WTC11 (cell line): ENCODE measurements around the gene NUCB2. TPM values are rescaled to one million over a fixed set of nuclear protein-coding genes. Genes with fewer than 3 reads are reported as not detected.

Experiments
- ATAC-seq: fragments of 200-7000 bp; cut with Tn5 transposase; 2 replicates; pipeline ENCODE4 v1.10.0; 2021; ENCODE audit warnings: mild to moderate bottlenecking, moderate library complexity
- CTCF ChIA-PET: fragments of 300-600 bp; sonication (Branson Sonifier 250); formaldehyde crosslinking; loops from one replicate; lab custom pipeline; 2021; ENCODE audit warnings: antibody characterized with exemption; lab: Charles Lee
- POLR2A ChIA-PET: fragments of 350-600 bp; sonication (Branson Sonifier 250); formaldehyde crosslinking; loops from one replicate; lab custom pipeline; 2021; ENCODE audit warnings: antibody characterized with exemption; lab: Charles Lee
- DNase-seq: peaks from one replicate; pipeline ENCODE4 v3.0.0; 2021; ENCODE audit warnings: low spot score
- H3K27ac Mint-ChIP-seq: 2 replicates; pipeline ENCODE4 v1.8.0; 2021; ENCODE audit warnings: mixed read lengths
- H3K27me3 Mint-ChIP-seq: 2 replicates; pipeline ENCODE4 v1.8.0; 2021; ENCODE audit warnings: low read depth, mild to moderate bottlenecking, moderate library complexity, mixed read lengths
- H3K36me3 Mint-ChIP-seq: 2 replicates; pipeline ENCODE4 v1.8.0; 2021; ENCODE audit warnings: mixed read lengths
- H3K4me1 Mint-ChIP-seq: 2 replicates; pipeline ENCODE4 v1.8.0; 2022; ENCODE audit warnings: mixed read lengths
- H3K4me3 Mint-ChIP-seq: 2 replicates; pipeline ENCODE4 v1.8.0; 2021; ENCODE audit warnings: mild to moderate bottlenecking, moderate library complexity, mixed read lengths
- H3K9me3 Mint-ChIP-seq: 2 replicates; pipeline ENCODE4 v1.8.0; 2021; ENCODE audit warnings: mixed read lengths
- EMX1 ChIP-seq: fragments of 250-450 bp; sonication (Bioruptor Pico); IDR thresholded peaks from 2 replicates; pipeline ENCODE4 v1.8.0; 2021; ENCODE audit warnings: mild to moderate bottlenecking
- FOXP1 ChIP-seq: sonication (generic); formaldehyde crosslinking; IDR thresholded peaks from 2 replicates; pipeline ENCODE4 v1.8.0; 2022; ENCODE audit warnings: missing genetic modification reagents, mild to moderate bottlenecking, moderate library complexity, borderline replicate concordance
- GRHL2 ChIP-seq: fragments of 250-450 bp; sonication (Bioruptor Pico); IDR thresholded peaks from 2 replicates; pipeline ENCODE4 v1.8.0; 2022; ENCODE audit warnings: mild to moderate bottlenecking, moderate library complexity; ENCODE audit not compliant: insufficient replicate concordance, severe bottlenecking
- GTF2I ChIP-seq: fragments of 250-450 bp; sonication (Bioruptor Pico); conservative IDR thresholded peaks from 2 replicates; pipeline ENCODE4 v1.4.0; 2021; ENCODE audit warnings: mild to moderate bottlenecking
- JUN ChIP-seq: sonication (generic); formaldehyde crosslinking; IDR thresholded peaks from 2 replicates; pipeline ENCODE4 v1.8.0; 2023; ENCODE audit warnings: mild to moderate bottlenecking, missing genetic modification reagents
- MXD4 ChIP-seq: fragments of 250-450 bp; sonication (Bioruptor Pico); IDR thresholded peaks from 2 replicates; pipeline ENCODE4 v1.8.0; 2021; ENCODE audit warnings: mild to moderate bottlenecking, moderate library complexity, borderline replicate concordance
- MYBL2 ChIP-seq: sonication (generic); formaldehyde crosslinking; IDR thresholded peaks from 2 replicates; pipeline ENCODE4 v1.8.1; 2023; ENCODE audit warnings: mild to moderate bottlenecking, moderate library complexity, missing genetic modification reagents
- NR2C2 ChIP-seq: sonication (generic); formaldehyde crosslinking; IDR thresholded peaks from 2 replicates; pipeline ENCODE4 v1.8.0; 2022; ENCODE audit warnings: mild to moderate bottlenecking, missing genetic modification reagents
- NR3C1 ChIP-seq: sonication (generic); formaldehyde crosslinking; conservative IDR thresholded peaks from 2 replicates; pipeline ENCODE4 v1.8.1; 2023; ENCODE audit warnings: low read depth, mild to moderate bottlenecking, missing genetic modification reagents
- OVOL2 ChIP-seq: fragments of 250-450 bp; sonication (Bioruptor Pico); IDR thresholded peaks from 2 replicates; pipeline ENCODE4 v1.9.0; 2021; ENCODE audit warnings: mild to moderate bottlenecking, borderline replicate concordance
- SOX15 ChIP-seq: fragments of 250-450 bp; sonication (Bioruptor Pico); IDR thresholded peaks from 2 replicates; pipeline ENCODE4 v1.9.0; 2021; ENCODE audit warnings: mild to moderate bottlenecking
- ZNF263 ChIP-seq: sonication (generic); formaldehyde crosslinking; IDR thresholded peaks from 2 replicates; pipeline ENCODE4 v1.8.1; 2022; ENCODE audit warnings: low read depth, mild to moderate bottlenecking, moderate library complexity, missing genetic modification reagents
- ZNF396 ChIP-seq: fragments of 250-450 bp; sonication (Bioruptor Pico); IDR thresholded peaks from 2 replicates; pipeline ENCODE4 v1.8.0; 2021; ENCODE audit warnings: mild to moderate bottlenecking, moderate library complexity, borderline replicate concordance
- ZNF416 ChIP-seq: fragments of 250-450 bp; sonication (Bioruptor Pico); IDR thresholded peaks from 2 replicates; pipeline ENCODE4 v1.9.0; 2021; ENCODE audit warnings: mild to moderate bottlenecking, inconsistent platforms
- total RNA-seq: library from RNA; stranded (reverse); gene quantifications from 3 replicates; pipeline ENCODE4 v1.2.3, GENCODE V29; 2021
- TF ChIP-seq, protein P1 (sequence below): sonication (generic); formaldehyde crosslinking; IDR thresholded peaks from 2 replicates; pipeline ENCODE4 v1.8.1; 2023; ENCODE audit warnings: mild to moderate bottlenecking, moderate library complexity, missing genetic modification reagents
- TF ChIP-seq, protein P2 (sequence below): fragments of 250-450 bp; sonication (Bioruptor Pico); IDR thresholded peaks from 2 replicates; pipeline ENCODE4 v1.9.0; 2021; ENCODE audit warnings: mild to moderate bottlenecking
- TF ChIP-seq, protein P3 (sequence below): sonication (generic); formaldehyde crosslinking; IDR thresholded peaks from 2 replicates; pipeline ENCODE4 v1.8.0; 2022; ENCODE audit warnings: mild to moderate bottlenecking, missing genetic modification reagents
- TF ChIP-seq, protein P4 (sequence below): sonication (generic); formaldehyde crosslinking; IDR thresholded peaks from 2 replicates; pipeline ENCODE4 v1.8.1; 2023; ENCODE audit warnings: mild to moderate bottlenecking, missing genetic modification reagents, moderate library complexity
- TF ChIP-seq, protein P5 (sequence below): sonication (generic); formaldehyde crosslinking; IDR thresholded peaks from 2 replicates; pipeline ENCODE4 v1.8.1; 2023; ENCODE audit warnings: mild to moderate bottlenecking, missing genetic modification reagents
- TF ChIP-seq, protein P6 (sequence below): fragments of 250-450 bp; sonication (Bioruptor Pico); IDR thresholded peaks from 2 replicates; pipeline ENCODE4 v2.1.2; 2022; ENCODE audit warnings: mild to moderate bottlenecking, moderate library complexity
- TF ChIP-seq, protein P7 (sequence below): fragments of 250-450 bp; sonication (Bioruptor Pico); IDR thresholded peaks from 2 replicates; pipeline ENCODE4 v1.8.0; 2021; ENCODE audit warnings: mild to moderate bottlenecking
- TF ChIP-seq, protein P8 (sequence below): sonication (generic); formaldehyde crosslinking; IDR thresholded peaks from 2 replicates; pipeline ENCODE4 v1.8.1; 2022; ENCODE audit warnings: low read depth, mild to moderate bottlenecking, moderate library complexity, missing genetic modification reagents, borderline replicate concordance
- TF ChIP-seq, protein P9 (sequence below): sonication (generic); formaldehyde crosslinking; IDR thresholded peaks from 2 replicates; pipeline ENCODE4 v1.8.0; 2022; ENCODE audit warnings: mild to moderate bottlenecking, missing genetic modification reagents

The NUCB2 gene
- total RNA-seq, 1 experiment from 2014 or later, result 16.1 TPM

DNA sequence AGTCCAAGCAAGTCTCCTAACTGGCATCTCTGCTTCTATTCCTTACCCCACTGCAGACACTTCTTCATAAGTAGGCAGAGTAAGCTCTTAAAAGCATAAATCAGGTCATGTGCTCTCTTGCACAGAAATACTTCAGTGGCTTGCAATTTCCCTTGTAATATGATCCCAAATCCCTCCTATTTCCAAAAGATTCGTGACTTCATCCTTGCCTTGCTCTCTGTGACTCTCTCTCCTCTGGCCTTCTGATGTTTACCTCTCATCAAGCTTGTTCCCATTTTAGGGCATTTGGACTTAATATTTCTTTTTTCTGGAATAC is 37.7 kb downstream of the NUCB2 start:
- Mint-ChIP-seq H3K36me3 (no peaks in the 10 kb centered on the region), H3K4me1 (no peaks in the 10 kb centered on the region), H3K27ac (no peak overlapping the region), H3K27me3 (no peaks in the 10 kb centered on the region), H3K9me3 (no peaks in the 10 kb centered on the region), H3K4me3 (no peak overlapping the region)
- TF ChIP-seq MYBL2 (CRISPR knock-in tag), result no peak
- no peak for TF ChIP-seq GRHL2 (CRISPR knock-in tag)
- no peak for TF ChIP-seq OVOL2
- TF ChIP-seq JUN, result no peak
- TF ChIP-seq, protein P1, sequence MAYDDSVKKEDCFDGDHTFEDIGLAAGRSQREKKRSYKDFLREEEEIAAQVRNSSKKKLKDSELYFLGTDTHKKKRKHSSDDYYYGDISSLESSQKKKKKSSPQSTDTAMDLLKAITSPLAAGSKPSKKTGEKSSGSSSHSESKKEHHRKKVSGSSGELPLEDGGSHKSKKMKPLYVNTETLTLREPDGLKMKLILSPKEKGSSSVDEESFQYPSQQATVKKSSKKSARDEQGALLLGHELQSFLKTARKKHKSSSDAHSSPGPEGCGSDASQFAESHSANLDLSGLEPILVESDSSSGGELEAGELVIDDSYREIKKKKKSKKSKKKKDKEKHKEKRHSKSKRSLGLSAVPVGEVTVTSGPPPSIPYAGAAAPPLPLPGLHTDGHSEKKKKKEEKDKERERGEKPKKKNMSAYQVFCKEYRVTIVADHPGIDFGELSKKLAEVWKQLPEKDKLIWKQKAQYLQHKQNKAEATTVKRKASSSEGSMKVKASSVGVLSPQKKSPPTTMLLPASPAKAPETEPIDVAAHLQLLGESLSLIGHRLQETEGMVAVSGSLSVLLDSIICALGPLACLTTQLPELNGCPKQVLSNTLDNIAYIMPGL (CRISPR knock-in tag), result no peak
- TF ChIP-seq EMX1, result no peak
- no peak for TF ChIP-seq MXD4
- no peak for TF ChIP-seq NR2C2 (CRISPR knock-in tag)
- TF ChIP-seq, protein P2, sequence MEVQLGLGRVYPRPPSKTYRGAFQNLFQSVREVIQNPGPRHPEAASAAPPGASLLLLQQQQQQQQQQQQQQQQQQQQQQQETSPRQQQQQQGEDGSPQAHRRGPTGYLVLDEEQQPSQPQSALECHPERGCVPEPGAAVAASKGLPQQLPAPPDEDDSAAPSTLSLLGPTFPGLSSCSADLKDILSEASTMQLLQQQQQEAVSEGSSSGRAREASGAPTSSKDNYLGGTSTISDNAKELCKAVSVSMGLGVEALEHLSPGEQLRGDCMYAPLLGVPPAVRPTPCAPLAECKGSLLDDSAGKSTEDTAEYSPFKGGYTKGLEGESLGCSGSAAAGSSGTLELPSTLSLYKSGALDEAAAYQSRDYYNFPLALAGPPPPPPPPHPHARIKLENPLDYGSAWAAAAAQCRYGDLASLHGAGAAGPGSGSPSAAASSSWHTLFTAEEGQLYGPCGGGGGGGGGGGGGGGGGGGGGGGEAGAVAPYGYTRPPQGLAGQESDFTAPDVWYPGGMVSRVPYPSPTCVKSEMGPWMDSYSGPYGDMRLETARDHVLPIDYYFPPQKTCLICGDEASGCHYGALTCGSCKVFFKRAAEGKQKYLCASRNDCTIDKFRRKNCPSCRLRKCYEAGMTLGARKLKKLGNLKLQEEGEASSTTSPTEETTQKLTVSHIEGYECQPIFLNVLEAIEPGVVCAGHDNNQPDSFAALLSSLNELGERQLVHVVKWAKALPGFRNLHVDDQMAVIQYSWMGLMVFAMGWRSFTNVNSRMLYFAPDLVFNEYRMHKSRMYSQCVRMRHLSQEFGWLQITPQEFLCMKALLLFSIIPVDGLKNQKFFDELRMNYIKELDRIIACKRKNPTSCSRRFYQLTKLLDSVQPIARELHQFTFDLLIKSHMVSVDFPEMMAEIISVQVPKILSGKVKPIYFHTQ (CRISPR knock-in tag), result no peak
- TF ChIP-seq, protein P3, sequence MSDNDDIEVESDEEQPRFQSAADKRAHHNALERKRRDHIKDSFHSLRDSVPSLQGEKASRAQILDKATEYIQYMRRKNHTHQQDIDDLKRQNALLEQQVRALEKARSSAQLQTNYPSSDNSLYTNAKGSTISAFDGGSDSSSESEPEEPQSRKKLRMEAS (CRISPR knock-in tag), result no peak
- TF ChIP-seq, protein P4, sequence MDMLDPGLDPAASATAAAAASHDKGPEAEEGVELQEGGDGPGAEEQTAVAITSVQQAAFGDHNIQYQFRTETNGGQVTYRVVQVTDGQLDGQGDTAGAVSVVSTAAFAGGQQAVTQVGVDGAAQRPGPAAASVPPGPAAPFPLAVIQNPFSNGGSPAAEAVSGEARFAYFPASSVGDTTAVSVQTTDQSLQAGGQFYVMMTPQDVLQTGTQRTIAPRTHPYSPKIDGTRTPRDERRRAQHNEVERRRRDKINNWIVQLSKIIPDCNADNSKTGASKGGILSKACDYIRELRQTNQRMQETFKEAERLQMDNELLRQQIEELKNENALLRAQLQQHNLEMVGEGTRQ (CRISPR knock-in tag), result no peak
- ChIA-PET CTCF (no interaction called here), POLR2A (no interaction called here)
- ATAC-seq (no peak), DNase-seq (no peak)

DNA sequence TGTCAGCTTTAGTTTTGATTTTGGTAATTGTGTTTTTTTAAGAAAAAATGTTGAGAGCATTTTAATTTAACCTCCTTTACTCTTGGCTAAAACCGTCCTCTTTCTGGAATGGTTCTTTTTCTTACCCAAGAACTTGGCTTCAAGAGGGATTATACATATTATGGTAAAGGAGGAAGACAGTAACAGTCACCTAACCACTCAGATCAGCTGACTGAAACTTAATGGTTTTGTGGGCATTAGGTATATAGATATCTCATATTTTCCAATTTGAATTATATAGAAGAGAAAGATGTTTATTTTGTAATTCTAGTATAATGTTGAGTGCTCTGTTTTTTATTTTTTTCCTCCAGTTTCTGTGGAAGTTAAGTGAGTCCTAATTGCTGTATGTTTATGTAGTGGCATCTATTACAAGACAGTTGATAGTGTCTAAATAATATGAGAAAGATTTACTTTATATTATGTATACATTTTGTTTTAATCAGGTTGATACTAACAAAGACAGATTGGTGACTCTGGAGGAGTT is 38.4 kb downstream of the NUCB2 start:
- Mint-ChIP-seq H3K36me3 (no peaks in the 10 kb centered on the region), H3K9me3 (peaks cover 3% of the 10 kb centered on the region; the same call in 1 of the 2 replicates), H3K4me1 (no peaks in the 10 kb centered on the region), H3K4me3 (no peak overlapping the region), H3K27ac (no peak overlapping the region), H3K27me3 (no peaks in the 10 kb centered on the region)
- ChIA-PET POLR2A (no interaction called here), CTCF (no interaction called here)
- ATAC-seq (no peak), DNase-seq (no peak)
- TF ChIP-seq, protein P5, sequence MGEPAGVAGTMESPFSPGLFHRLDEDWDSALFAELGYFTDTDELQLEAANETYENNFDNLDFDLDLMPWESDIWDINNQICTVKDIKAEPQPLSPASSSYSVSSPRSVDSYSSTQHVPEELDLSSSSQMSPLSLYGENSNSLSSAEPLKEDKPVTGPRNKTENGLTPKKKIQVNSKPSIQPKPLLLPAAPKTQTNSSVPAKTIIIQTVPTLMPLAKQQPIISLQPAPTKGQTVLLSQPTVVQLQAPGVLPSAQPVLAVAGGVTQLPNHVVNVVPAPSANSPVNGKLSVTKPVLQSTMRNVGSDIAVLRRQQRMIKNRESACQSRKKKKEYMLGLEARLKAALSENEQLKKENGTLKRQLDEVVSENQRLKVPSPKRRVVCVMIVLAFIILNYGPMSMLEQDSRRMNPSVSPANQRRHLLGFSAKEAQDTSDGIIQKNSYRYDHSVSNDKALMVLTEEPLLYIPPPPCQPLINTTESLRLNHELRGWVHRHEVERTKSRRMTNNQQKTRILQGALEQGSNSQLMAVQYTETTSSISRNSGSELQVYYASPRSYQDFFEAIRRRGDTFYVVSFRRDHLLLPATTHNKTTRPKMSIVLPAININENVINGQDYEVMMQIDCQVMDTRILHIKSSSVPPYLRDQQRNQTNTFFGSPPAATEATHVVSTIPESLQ, result no peak
- TF ChIP-seq, protein P6, sequence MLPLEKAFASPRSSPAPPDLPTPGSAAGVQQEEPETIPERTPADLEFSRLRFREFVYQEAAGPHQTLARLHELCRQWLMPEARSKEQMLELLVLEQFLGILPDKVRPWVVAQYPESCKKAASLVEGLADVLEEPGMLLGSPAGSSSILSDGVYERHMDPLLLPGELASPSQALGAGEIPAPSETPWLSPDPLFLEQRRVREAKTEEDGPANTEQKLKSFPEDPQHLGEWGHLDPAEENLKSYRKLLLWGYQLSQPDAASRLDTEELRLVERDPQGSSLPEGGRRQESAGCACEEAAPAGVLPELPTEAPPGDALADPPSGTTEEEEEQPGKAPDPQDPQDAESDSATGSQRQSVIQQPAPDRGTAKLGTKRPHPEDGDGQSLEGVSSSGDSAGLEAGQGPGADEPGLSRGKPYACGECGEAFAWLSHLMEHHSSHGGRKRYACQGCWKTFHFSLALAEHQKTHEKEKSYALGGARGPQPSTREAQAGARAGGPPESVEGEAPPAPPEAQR (CRISPR knock-in tag), result no peak
- no peak for TF ChIP-seq NR3C1 (CRISPR knock-in tag)
- no peak for TF ChIP-seq MYBL2 (CRISPR knock-in tag)
- no peak for TF ChIP-seq SOX15 (CRISPR knock-in tag)
- no peak for TF ChIP-seq ZNF263 (CRISPR knock-in tag)
- TF ChIP-seq FOXP1 (CRISPR knock-in tag), result no peak
- TF ChIP-seq, protein P7, sequence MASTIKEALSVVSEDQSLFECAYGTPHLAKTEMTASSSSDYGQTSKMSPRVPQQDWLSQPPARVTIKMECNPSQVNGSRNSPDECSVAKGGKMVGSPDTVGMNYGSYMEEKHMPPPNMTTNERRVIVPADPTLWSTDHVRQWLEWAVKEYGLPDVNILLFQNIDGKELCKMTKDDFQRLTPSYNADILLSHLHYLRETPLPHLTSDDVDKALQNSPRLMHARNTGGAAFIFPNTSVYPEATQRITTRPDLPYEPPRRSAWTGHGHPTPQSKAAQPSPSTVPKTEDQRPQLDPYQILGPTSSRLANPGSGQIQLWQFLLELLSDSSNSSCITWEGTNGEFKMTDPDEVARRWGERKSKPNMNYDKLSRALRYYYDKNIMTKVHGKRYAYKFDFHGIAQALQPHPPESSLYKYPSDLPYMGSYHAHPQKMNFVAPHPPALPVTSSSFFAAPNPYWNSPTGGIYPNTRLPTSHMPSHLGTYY, result no peak
- TF ChIP-seq, protein P8, sequence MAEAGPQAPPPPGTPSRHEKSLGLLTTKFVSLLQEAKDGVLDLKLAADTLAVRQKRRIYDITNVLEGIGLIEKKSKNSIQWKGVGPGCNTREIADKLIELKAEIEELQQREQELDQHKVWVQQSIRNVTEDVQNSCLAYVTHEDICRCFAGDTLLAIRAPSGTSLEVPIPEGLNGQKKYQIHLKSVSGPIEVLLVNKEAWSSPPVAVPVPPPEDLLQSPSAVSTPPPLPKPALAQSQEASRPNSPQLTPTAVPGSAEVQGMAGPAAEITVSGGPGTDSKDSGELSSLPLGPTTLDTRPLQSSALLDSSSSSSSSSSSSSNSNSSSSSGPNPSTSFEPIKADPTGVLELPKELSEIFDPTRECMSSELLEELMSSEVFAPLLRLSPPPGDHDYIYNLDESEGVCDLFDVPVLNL (CRISPR knock-in tag), result no peak
- no peak for TF ChIP-seq ZNF416 (CRISPR knock-in tag)
- TF ChIP-seq, protein P9, sequence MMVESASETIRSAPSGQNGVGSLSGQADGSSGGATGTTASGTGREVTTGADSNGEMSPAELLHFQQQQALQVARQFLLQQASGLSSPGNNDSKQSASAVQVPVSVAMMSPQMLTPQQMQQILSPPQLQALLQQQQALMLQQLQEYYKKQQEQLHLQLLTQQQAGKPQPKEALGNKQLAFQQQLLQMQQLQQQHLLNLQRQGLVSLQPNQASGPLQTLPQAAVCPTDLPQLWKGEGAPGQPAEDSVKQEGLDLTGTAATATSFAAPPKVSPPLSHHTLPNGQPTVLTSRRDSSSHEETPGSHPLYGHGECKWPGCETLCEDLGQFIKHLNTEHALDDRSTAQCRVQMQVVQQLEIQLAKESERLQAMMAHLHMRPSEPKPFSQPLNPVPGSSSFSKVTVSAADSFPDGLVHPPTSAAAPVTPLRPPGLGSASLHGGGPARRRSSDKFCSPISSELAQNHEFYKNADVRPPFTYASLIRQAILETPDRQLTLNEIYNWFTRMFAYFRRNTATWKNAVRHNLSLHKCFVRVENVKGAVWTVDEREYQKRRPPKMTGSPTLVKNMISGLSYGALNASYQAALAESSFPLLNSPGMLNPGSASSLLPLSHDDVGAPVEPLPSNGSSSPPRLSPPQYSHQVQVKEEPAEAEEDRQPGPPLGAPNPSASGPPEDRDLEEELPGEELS, result no peak
- TF ChIP-seq ZNF396 (CRISPR knock-in tag), result no peak
- TF ChIP-seq GTF2I, result no peak
